CD14-positive monocyte (primary cell): ENCODE results near the gene CDK5. TPM values are rescaled to one million over a fixed set of nuclear protein-coding genes. Genes with fewer than 3 reads are reported as not detected.

Source experiments
- DNase-seq, 3 donors: peaks; one replicate each; pipeline ENCODE4 v3.0.0-alpha.2; 2011 to 2022
- H2AFZ ChIP-seq: 2 replicates; pipeline ENCODE4 v1.6.0; 2012; ENCODE audit warnings: mild to moderate bottlenecking, low read depth, low read length, inconsistent platforms; ENCODE audit not compliant: insufficient read depth, poor library complexity, severe bottlenecking
- H3K27ac ChIP-seq, 2 donors: 1 replicate in 1 of 2; 2 replicates in 1 of 2; pipeline ENCODE4 v1.5.1; 2012 to 2013; ENCODE audit warnings: low read length in 2 of 2, control low read depth in 1 of 2, inconsistent platforms in 1 of 2, low read depth in 1 of 2, mild to moderate bottlenecking in 1 of 2
- H3K27me3 ChIP-seq, 2 donors: one replicate each; pipeline versions ENCODE4 v1.6.0 to v1.6.1; 2011 to 2013; ENCODE audit warnings: low read length in 2 of 2; ENCODE audit not compliant: control insufficient read depth in 2 of 2, insufficient read depth in 2 of 2
- H3K36me3 ChIP-seq, 2 donors: replicated peaks in 1 of 2; 1 replicate in 1 of 2; 2 replicates in 1 of 2; pipeline versions ENCODE4 v1.5.1 to v1.6.1; 2012 to 2013; ENCODE audit warnings: low read length in 2 of 2, control low read depth in 1 of 2, inconsistent platforms in 1 of 2, mild to moderate bottlenecking in 1 of 2; ENCODE audit not compliant: insufficient read depth in 2 of 2, control insufficient read depth in 1 of 2
- H3K4me1 ChIP-seq, 2 donors: 1 replicate in 1 of 2; 2 replicates in 1 of 2; pipeline versions ENCODE4 v1.5.1 to v1.6.1; 2012 to 2013; ENCODE audit warnings: low read length in 2 of 2, control low read depth in 1 of 2, inconsistent platforms in 1 of 2, mild to moderate bottlenecking in 1 of 2, moderate library complexity in 1 of 2; ENCODE audit not compliant: insufficient read depth in 2 of 2, control insufficient read depth in 1 of 2
- H3K4me2 ChIP-seq: replicated peaks from 2 replicates; pipeline ENCODE3; 2012; ENCODE audit warnings: low read length, moderate library complexity, mild to moderate bottlenecking; ENCODE audit not compliant: poor library complexity, severe bottlenecking; ENCODE audit errors: extremely low read depth
- H3K4me3 ChIP-seq, 3 experiments: fragments of 200-600 bp in 1 of 3; sonication (generic) in 1 of 3; replicated peaks in 1 of 3; 1 replicate in 2 of 3; 2 replicates in 1 of 3; pipeline ENCODE4 v1.5.1; 2011 to 2013; ENCODE audit warnings: low read length in 3 of 3, mild to moderate bottlenecking in 3 of 3, control low read depth in 2 of 3, low read depth in 2 of 3, inconsistent platforms in 1 of 3, moderate library complexity in 1 of 3
- H3K79me2 ChIP-seq: 2 replicates; pipeline ENCODE4 v1.6.0; 2012; ENCODE audit warnings: mild to moderate bottlenecking, control low read depth, inconsistent platforms, low read length, moderate library complexity; ENCODE audit not compliant: insufficient read depth
- H3K9ac ChIP-seq: 2 replicates; pipeline ENCODE4 v1.6.0; 2017; ENCODE audit warnings: low read length, mild to moderate bottlenecking; ENCODE audit not compliant: insufficient read depth, poor library complexity, severe bottlenecking
- H3K9me3 ChIP-seq, 2 donors: replicated peaks in 1 of 2; 1 replicate in 1 of 2; 2 replicates in 1 of 2; pipeline versions ENCODE4 v1.5.1 to v1.6.1; 2012 to 2013; ENCODE audit warnings: low read length in 2 of 2, control low read depth in 1 of 2; ENCODE audit not compliant: control insufficient read depth in 1 of 2, insufficient read depth in 1 of 2
- H4K20me1 ChIP-seq: 2 replicates; pipeline ENCODE4 v1.6.0; 2012; ENCODE audit warnings: mild to moderate bottlenecking, low read length, control low read depth, moderate library complexity; ENCODE audit not compliant: insufficient read depth
- H3K27ac Mint-ChIP-seq, 7 donors: one replicate each; pipeline ENCODE4 v1.8.0; 2020; ENCODE audit warnings: mild to moderate bottlenecking in 7 of 7, mixed read lengths in 7 of 7, moderate library complexity in 6 of 7, inconsistent platforms in 2 of 7
- H3K27me3 Mint-ChIP-seq, 3 donors: one replicate each; pipeline ENCODE4 v1.8.0; 2021 to 2022; ENCODE audit warnings: low read depth in 3 of 3, mild to moderate bottlenecking in 3 of 3, mixed read lengths in 3 of 3, moderate library complexity in 3 of 3, inconsistent platforms in 1 of 3
- H3K36me3 Mint-ChIP-seq, 2 donors: one replicate each; pipeline ENCODE4 v1.8.0; 2020; ENCODE audit warnings: mixed read lengths in 2 of 2, inconsistent platforms in 1 of 2, mild to moderate bottlenecking in 1 of 2
- H3K4me1 Mint-ChIP-seq: one replicate; pipeline ENCODE4 v1.8.0; 2020; ENCODE audit warnings: mild to moderate bottlenecking, mixed read lengths
- H3K4me3 Mint-ChIP-seq, 2 donors: one replicate each; pipeline ENCODE4 v1.8.0; 2020; ENCODE audit warnings: mild to moderate bottlenecking in 2 of 2, mixed read lengths in 2 of 2, moderate library complexity in 1 of 2
- H3K9me3 Mint-ChIP-seq, 7 donors: one replicate each; pipeline ENCODE4 v1.8.0; 2020 to 2022; ENCODE audit warnings: mixed read lengths in 7 of 7, mild to moderate bottlenecking in 6 of 7, moderate library complexity in 6 of 7, inconsistent platforms in 2 of 7
- CTCF ChIP-seq: fragments of 200-600 bp; IDR thresholded peaks from one replicate; pipeline ENCODE4 v1.8.0; 2022; ENCODE audit warnings: antibody characterized with exemption, mild to moderate bottlenecking
- WGBS: methylation state at CpG from one replicate; pipeline ENCODE4 v1.1.5; 2013; ENCODE audit warnings: missing lambda C conversion rate; ENCODE audit not compliant: insufficient coverage; 5-methylcytosine and 5-hydroxymethylcytosine counted together
- intact Hi-C, 2 donors: fragments of 100-400 bp; cut with micrococcal nuclease; formaldehyde crosslinking; loops; one replicate each; pipeline versions ENCODE4 v1.15.0 to v1.15.1; 2023
- polyA plus RNA-seq, 3 donors: library from polyadenylated mRNA; depleted of rRNA in 1 of 3; unstranded in 2 of 3; stranded (reverse) in 1 of 3; fragments of 300-500 nt in 2 of 3; fragments of >200 nt in 1 of 3; fragmentation: Illumina TruSeq in 2 of 3; gene quantifications; 1 replicate in 2 of 3; 2 replicates in 1 of 3; pipeline ENCODE4 v1.2.3, GENCODE V29; 2012 to 2021

The CDK5 gene
- polyA plus RNA-seq, 3 donors: 14.9 to 31.2 (median 24.9) TPM

GRCh38 chr7:151040616-151041375 is 16.9 kb downstream of the CDK5 start:
- 96% methylated on average over 26 of the region's 30 CpGs for WGBS
- Histone ChIP-seq H3K4me1 (peaks cover 10 to 15% of the 10 kb centered on the region in 2 donors), H3K4me3 (no peak overlapping the region), H3K9me3 (no peaks in the 10 kb centered on the region), H3K27ac (no peak overlapping the region), H3K36me3 (peaks cover 13 to 18% of the 10 kb centered on the region in 2 donors), H3K9ac (no peak overlapping the region), H2AFZ (no peak overlapping the region), H3K4me2 (no peak overlapping the region), H3K79me2 (no peaks in the 10 kb centered on the region), H4K20me1 (no peaks in the 10 kb centered on the region), H3K27me3 (no peaks in the 10 kb centered on the region)
- Mint-ChIP-seq H3K9me3 (peaks cover 0 to 2% (median 0%) of the 10 kb centered on the region in 7 donors), H3K4me3 (no peak overlapping the region), H3K36me3 (peaks cover 19 to 44% of the 10 kb centered on the region in 2 donors), H3K27ac (peak overlapping the region in 2 of 7 donors; percentile 56 to 74), H3K27me3 (peaks cover 0 to 6% (median 0%) of the 10 kb centered on the region in 3 donors), H3K4me1 (peaks cover 17% of the 10 kb centered on the region)
- TF ChIP-seq CTCF: no peak
- intact Hi-C loops: no loop called here
- DNase-seq: no peak

- WGBS: 56% methylated on average over 13 of the region's 18 CpGs
- H3K36me3 Mint-ChIP-seq: peaks cover 20 to 46% of the 10 kb centered on the region in 2 donors
- H3K27ac Mint-ChIP-seq: peak overlapping the region in 4 of 7 donors; percentile 48 to 84 (median 78)
- no peak for TF ChIP-seq CTCF
- H3K27me3 Mint-ChIP-seq: peaks cover 0 to 6% (median 0%) of the 10 kb centered on the region in 3 donors
- H3K9me3 ChIP-seq: no peaks in the 10 kb centered on the region
- peak overlapping the region in 1 of 2 donors; percentile 24 for H3K4me3 Mint-ChIP-seq
- H3K9ac ChIP-seq: no peak overlapping the region
- intact Hi-C loops: loop anchor here in 1 of 2 donors (10.0 kb wide), 1 partner anchor 55 kb away; no protein-coding TSS in a partner anchor
- peak overlapping the region in 1 of 2 donors; percentile 11 for H3K27ac ChIP-seq
- peaks cover 10 to 15% of the 10 kb centered on the region in 2 donors for H3K4me1 ChIP-seq
- H3K9me3 Mint-ChIP-seq: peaks cover 0 to 2% (median 0%) of the 10 kb centered on the region in 7 donors
- peak in 1 of 3 donors; percentile 17 for DNase-seq
- no peaks in the 10 kb centered on the region for H4K20me1 ChIP-seq
- peaks cover 20 to 26% of the 10 kb centered on the region in 2 donors for H3K36me3 ChIP-seq
- no peak overlapping the region for H2AFZ ChIP-seq
- H3K79me2 ChIP-seq: no peaks in the 10 kb centered on the region
- no peaks in the 10 kb centered on the region for H3K27me3 ChIP-seq
- peaks cover 17% of the 10 kb centered on the region for H3K4me1 Mint-ChIP-seq
- no peak overlapping the region for H3K4me2 ChIP-seq
- no peak overlapping the region for H3K4me3 ChIP-seq
Observed at GRCh38 chr7:151039850-151040548, 17.7 kb downstream of the CDK5 start.
